ENCODE data around the gene TRPV3.

Gene TRPV3

GRCh38 chr17:3547628-3548027, 10.0 kb downstream of the TRPV3 start:
- DNase-seq (ENCODE audit: low read depth in 4 of 4, low spot score in 1 of 4): no peak

- no peak for DNase-seq (ENCODE audit: low read depth in 4 of 4, low spot score in 1 of 4)
Observed at GRCh38 chr17:3546997-3547396, 10.6 kb downstream of the TRPV3 start.

- no peak for DNase-seq (ENCODE audit: low read depth in 4 of 4, low spot score in 1 of 4)
Observed at GRCh38 chr17:3546521-3546920, 11.1 kb downstream of the TRPV3 start.

GRCh38 chr17:3545151-3545550, 12.5 kb downstream of the TRPV3 start:
- no peak for DNase-seq (ENCODE audit: low read depth in 4 of 4, low spot score in 1 of 4)

- no peak for DNase-seq (ENCODE audit: low read depth in 4 of 4, low spot score in 1 of 4)
Observed at GRCh38 chr17:3544365-3544764, 13.2 kb downstream of the TRPV3 start.

GRCh38 chr17:3543453-3543852, 14.2 kb downstream of the TRPV3 start:
- no peak for DNase-seq (ENCODE audit: low read depth in 4 of 4, low spot score in 1 of 4)

GRCh38 chr17:3542410-3543088, 15.1 kb downstream of the TRPV3 start:
- DNase-seq (ENCODE audit: low read depth in 4 of 4, low spot score in 1 of 4): no peak

- no peak for DNase-seq (ENCODE audit: low read depth in 4 of 4, low spot score in 1 of 4)
Observed at GRCh38 chr17:3539881-3540540, 17.6 kb downstream of the TRPV3 start.

- no peak for DNase-seq (ENCODE audit: low read depth in 4 of 4, low spot score in 1 of 4)
Observed at GRCh38 chr17:3536716-3537115, 20.9 kb downstream of the TRPV3 start.

GRCh38 chr17:3535253-3535995, 22.2 kb downstream of the TRPV3 start:
- peak; percentile 23 to 51 (median 37) for DNase-seq (ENCODE audit: low read depth in 4 of 4, low spot score in 1 of 4)

- no peak for DNase-seq (ENCODE audit: low read depth in 4 of 4, low spot score in 1 of 4)
Observed at GRCh38 chr17:3534881-3535252, 22.7 kb downstream of the TRPV3 start.

GRCh38 chr17:3533752-3534151, 23.9 kb downstream of the TRPV3 start:
- no peak for DNase-seq (ENCODE audit: low read depth in 4 of 4, low spot score in 1 of 4)

GRCh38 chr17:3532859-3533142, 24.8 kb downstream of the TRPV3 start:
- DNase-seq (ENCODE audit: low read depth in 4 of 4, low spot score in 1 of 4): no peak

GRCh38 chr17:3532106-3532858, 25.3 kb downstream of the TRPV3 start:
- no peak for DNase-seq (ENCODE audit: low read depth in 4 of 4, low spot score in 1 of 4)

GRCh38 chr17:3531266-3532101, 26.1 kb downstream of the TRPV3 start:
- DNase-seq (ENCODE audit: low read depth in 4 of 4, low spot score in 1 of 4): no peak

GRCh38 chr17:3529817-3530741, 27.5 kb downstream of the TRPV3 start:
- no peak for DNase-seq (ENCODE audit: low read depth in 4 of 4, low spot score in 1 of 4)

GRCh38 chr17:3528880-3529511, 28.6 kb downstream of the TRPV3 start:
- DNase-seq (ENCODE audit: low read depth in 4 of 4, low spot score in 1 of 4): no peak

GRCh38 chr17:3528403-3528851, 29.2 kb downstream of the TRPV3 start:
- no peak for DNase-seq (ENCODE audit: low read depth in 4 of 4, low spot score in 1 of 4)

- DNase-seq (ENCODE audit: low read depth in 4 of 4, low spot score in 1 of 4): no peak
Observed at GRCh38 chr17:3527896-3528295, 29.7 kb downstream of the TRPV3 start.
